Hepatocyte (in vitro differentiated cells): Measurements from ENCODE around the gene CHN2.

Experiments used
- EZH2phosphoT487 ChIP-seq: fragments of 200-600 bp; sonication (generic); IDR thresholded peaks from one replicate; pipeline ENCODE4 v1.6.1; 2018; ENCODE audit warnings: antibody characterized with exemption, mild to moderate bottlenecking, low read depth, moderate library complexity; ENCODE audit not compliant: unreplicated experiment, severe bottlenecking
- TF ChIP-seq, protein P1 (sequence below): fragments of 200-600 bp; sonication (generic); IDR thresholded peaks from 2 replicates; pipeline ENCODE4 v1.5.1; 2016; ENCODE audit warnings: antibody characterized with exemption, mild to moderate bottlenecking; ENCODE audit not compliant: poor library complexity

DNA sequence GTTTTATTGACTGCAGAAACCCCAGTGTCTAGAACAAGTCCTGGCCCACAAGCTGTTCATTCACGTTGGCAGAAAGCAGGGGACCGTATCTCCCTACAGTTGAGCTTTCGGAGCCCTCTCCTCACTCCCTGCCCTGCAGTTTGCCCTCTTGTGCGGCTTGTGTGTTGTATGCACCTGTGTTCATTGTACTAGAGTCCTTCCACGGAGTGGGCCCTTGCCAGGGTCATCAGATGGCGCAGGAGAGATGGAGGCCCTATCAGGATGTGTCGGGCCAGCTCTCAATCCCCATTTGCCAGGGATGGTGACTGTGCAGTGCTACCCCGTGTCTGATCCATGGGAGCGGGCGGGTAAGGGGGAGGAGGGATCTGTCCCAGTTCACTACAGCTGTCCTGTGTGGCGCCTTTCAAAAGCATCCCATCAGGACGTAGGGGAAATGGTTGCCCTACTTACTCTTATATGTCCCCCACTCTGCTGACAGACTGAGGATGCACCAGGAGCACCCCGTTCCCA lies 291.7 kb downstream of the CHN2 start:
- TF ChIP-seq, protein P1, sequence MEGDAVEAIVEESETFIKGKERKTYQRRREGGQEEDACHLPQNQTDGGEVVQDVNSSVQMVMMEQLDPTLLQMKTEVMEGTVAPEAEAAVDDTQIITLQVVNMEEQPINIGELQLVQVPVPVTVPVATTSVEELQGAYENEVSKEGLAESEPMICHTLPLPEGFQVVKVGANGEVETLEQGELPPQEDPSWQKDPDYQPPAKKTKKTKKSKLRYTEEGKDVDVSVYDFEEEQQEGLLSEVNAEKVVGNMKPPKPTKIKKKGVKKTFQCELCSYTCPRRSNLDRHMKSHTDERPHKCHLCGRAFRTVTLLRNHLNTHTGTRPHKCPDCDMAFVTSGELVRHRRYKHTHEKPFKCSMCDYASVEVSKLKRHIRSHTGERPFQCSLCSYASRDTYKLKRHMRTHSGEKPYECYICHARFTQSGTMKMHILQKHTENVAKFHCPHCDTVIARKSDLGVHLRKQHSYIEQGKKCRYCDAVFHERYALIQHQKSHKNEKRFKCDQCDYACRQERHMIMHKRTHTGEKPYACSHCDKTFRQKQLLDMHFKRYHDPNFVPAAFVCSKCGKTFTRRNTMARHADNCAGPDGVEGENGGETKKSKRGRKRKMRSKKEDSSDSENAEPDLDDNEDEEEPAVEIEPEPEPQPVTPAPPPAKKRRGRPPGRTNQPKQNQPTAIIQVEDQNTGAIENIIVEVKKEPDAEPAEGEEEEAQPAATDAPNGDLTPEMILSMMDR, result no peak
- TF ChIP-seq EZH2phosphoT487, result no peak
